HepG2 (cell line): Measurements from ENCODE around the gene EDAR. TPM values are rescaled to one million over a fixed set of nuclear protein-coding genes. Genes with fewer than 3 reads are reported as not detected.

Experiments used
- ATAC-seq: fragments of 200-7000 bp; cut with Tn5 transposase; 3 replicates; pipeline ENCODE4 v1.9.1; 2020; ENCODE audit warnings: mild to moderate bottlenecking, moderate library complexity
- BruUV-seq: library from RNA; stranded (reverse); fragments of 400-500 nt; replicated peaks from 2 replicates; lab custom pipeline; 2021; lab: Mats Ljungman, UMichigan
- CTCF ChIA-PET: fragments of 300-600 bp; formaldehyde crosslinking; extraction: SDS; loops from one replicate; lab custom pipeline; 2021; ENCODE audit warnings: low total read pairs, inconsistent platforms, low intra/inter-chr PET ratio; lab: Yijun Ruan, JAX
- POLR2A ChIA-PET: fragments of 350-600 bp; sonication (Branson Sonifier 250); formaldehyde crosslinking; loops from one replicate; lab custom pipeline; 2020; ENCODE audit warnings: antibody characterized with exemption, inconsistent platforms; lab: Yijun Ruan, JAX
- DNase-seq: peaks from one replicate; pipeline ENCODE4 v3.0.0-alpha.2; 2015; ENCODE audit warnings: low spot score
- FAIRE-seq: peaks from 3 replicates; lab custom pipeline; 2011; peaks lifted over from hg19 to GRCh38; lab: Jason Lieb, UNC
- H2AFZ ChIP-seq: one replicate; pipeline ENCODE4 v1.6.1; 2011; ENCODE audit warnings: low read length, inconsistent platforms
- H3K27ac ChIP-seq: fragments of 300-600 bp; 3 replicates; pipeline ENCODE4 v1.8.0; 2011; ENCODE audit warnings: mixed run types, mild to moderate bottlenecking, mixed read lengths, low read length, inconsistent platforms; ENCODE audit not compliant: insufficient read depth; ENCODE audit errors: extremely low read length
- H3K27me3 ChIP-seq, 2 experiments: fragments of 200-600 bp in 1 of 2; 2 replicates in 1 of 2; 3 replicates in 1 of 2; pipeline versions ENCODE4 v1.6.0 to v1.8.0; 2011; ENCODE audit warnings: low read length in 2 of 2, mild to moderate bottlenecking in 2 of 2, moderate library complexity in 2 of 2, inconsistent platforms in 1 of 2; ENCODE audit not compliant: insufficient read depth in 2 of 2, control insufficient read depth in 1 of 2
- H3K36me3 ChIP-seq, 2 experiments: fragments of 200-600 bp in 1 of 2; replicated peaks in 1 of 2; 2 replicates in 1 of 2; 3 replicates in 1 of 2; pipeline versions ENCODE4 v1.5.1 to v1.8.0; 2011; ENCODE audit warnings: low read length in 2 of 2, inconsistent platforms in 1 of 2; ENCODE audit not compliant: insufficient read depth in 2 of 2, control insufficient read depth in 1 of 2
- H3K4me1 ChIP-seq: 2 replicates; pipeline ENCODE4 v1.5.1; 2012; ENCODE audit warnings: low read length, inconsistent platforms; ENCODE audit not compliant: insufficient read depth
- H3K4me2 ChIP-seq: 2 replicates; pipeline ENCODE4 v1.6.0; 2011; ENCODE audit warnings: low read depth, low read length, inconsistent platforms
- H3K4me3 ChIP-seq, 3 experiments: fragments of 200-600 bp in 1 of 3; sonication (generic), shearing (Covaris generic) in 1 of 3; replicated peaks in 1 of 3; 2 replicates each; pipeline ENCODE4 v1.5.1; 2011 to 2016; ENCODE audit warnings: low read length in 3 of 3, inconsistent platforms in 2 of 3, low read depth in 2 of 3, mild to moderate bottlenecking in 2 of 3, control low read depth in 1 of 3, mixed read lengths in 1 of 3; ENCODE audit not compliant: insufficient read depth in 1 of 3
- H3K79me2 ChIP-seq: one replicate; pipeline ENCODE4 v1.6.1; 2011; ENCODE audit warnings: low read length, inconsistent platforms; ENCODE audit not compliant: insufficient read depth
- H3K9ac ChIP-seq: 2 replicates; pipeline ENCODE4 v1.6.0; 2011; ENCODE audit warnings: mild to moderate bottlenecking, low read depth, low read length, inconsistent platforms; ENCODE audit not compliant: insufficient read depth
- H3K9me3 ChIP-seq: 2 replicates; pipeline ENCODE4 v1.5.1; 2012; ENCODE audit warnings: mild to moderate bottlenecking, low read length
- H4K20me1 ChIP-seq: 2 replicates; pipeline ENCODE4 v1.6.0; 2011; ENCODE audit warnings: inconsistent platforms, mild to moderate bottlenecking, low read length, moderate library complexity; ENCODE audit not compliant: insufficient read depth
- MLLT10 ChIP-seq: sonication (generic); formaldehyde crosslinking; IDR thresholded peaks from 2 replicates; pipeline ENCODE4 v1.4.0; 2020; ENCODE audit warnings: missing genetic modification reagents
- NONO ChIP-seq, 2 experiments: fragments of 450-650 bp in 1 of 2; sonication (generic) in 1 of 2; formaldehyde crosslinking in 1 of 2; IDR thresholded peaks in 1 of 2; conservative IDR thresholded peaks in 1 of 2; 2 replicates each; pipeline versions ENCODE4 v1.6.1 to v1.8.0; 2017 to 2022; ENCODE audit warnings: mild to moderate bottlenecking in 1 of 2, missing genetic modification reagents in 1 of 2, moderate library complexity in 1 of 2
- SKIL ChIP-seq: sonication (generic); formaldehyde crosslinking; IDR thresholded peaks from 2 replicates; pipeline ENCODE4 v1.8.0; 2022; ENCODE audit warnings: missing genetic modification reagents, mild to moderate bottlenecking, moderate library complexity, borderline replicate concordance
- ZNF749 ChIP-seq: sonication (generic); formaldehyde crosslinking; IDR thresholded peaks from 2 replicates; pipeline ENCODE4 v1.8.0; 2022; ENCODE audit warnings: mild to moderate bottlenecking, missing genetic modification reagents, moderate library complexity, borderline replicate concordance
- ZNF790 ChIP-seq: sonication (generic); formaldehyde crosslinking; IDR thresholded peaks from 2 replicates; pipeline ENCODE4 v1.8.0; 2022; ENCODE audit warnings: missing genetic modification reagents, mild to moderate bottlenecking, borderline replicate concordance
- ZSCAN20 ChIP-seq: sonication (generic); formaldehyde crosslinking; IDR thresholded peaks from 2 replicates; pipeline ENCODE4 v1.4.0; 2020; ENCODE audit warnings: missing genetic modification reagents, mild to moderate bottlenecking, borderline replicate concordance
- WGBS: methylation state at CpG from one replicate; pipeline ENCODE4 v1.1.6; 2017; ENCODE audit warnings: low lambda C conversion rate; 5-methylcytosine and 5-hydroxymethylcytosine counted together
- in situ Hi-C: cut with HindIII; loops from 2 replicates; pipeline ENCODE4 v1.10.0; 2017; ENCODE audit warnings: low pct_unique_long_range_greater_than_20kb; ENCODE audit not compliant: extremely low pct_ligation_motif_present
- intact Hi-C: fragments of 100-400 bp; cut with micrococcal nuclease; formaldehyde crosslinking; loops from one replicate; pipeline ENCODE4 v1.10.0; 2022; ENCODE audit not compliant: unreplicated experiment
- polyA plus RNA-seq, 8 experiments: library from polyadenylated mRNA; depleted of rRNA in 3 of 8; stranded (reverse) in 7 of 8; unstranded in 1 of 8; fragments of >200 nt; fragmentation: Illumina TruSeq in 4 of 8; extraction: Trizol in 4 of 8; gene quantifications; 2 replicates each; pipeline versions ENCODE4 v1.2.1 to v1.2.3, GENCODE V29; 2011 to 2016; ENCODE audit warnings: low read depth in 4 of 8, missing spikeins in 1 of 8, mixed read lengths in 1 of 8; ENCODE audit not compliant: insufficient read depth in 1 of 8
- total RNA-seq, 5 experiments: library from RNA; depleted of rRNA; stranded (reverse); fragments of >200 nt; fragmentation: Illumina TruSeq; extraction: Trizol; gene quantifications; 2 replicates each; pipeline ENCODE4 v1.2.3, GENCODE V29; 2016; ENCODE audit warnings: low read depth in 1 of 5
- TF ChIP-seq, protein P1 (sequence below): IDR thresholded peaks from 2 replicates; pipeline ENCODE4 v1.6.1; 2016
- TF ChIP-seq, protein P2 (sequence below): IDR thresholded peaks from 2 replicates; pipeline ENCODE4 v1.6.1; 2016

Gene EDAR
- total and polyA plus RNA-seq, 2 of the 13 experiments (the other 11 are each of a cell fraction or from before 2014, with no cell fraction given) = not detected

GRCh38 chr2:108925735-108926134 is 63.3 kb downstream of the EDAR start:
- no peak overlapping the region for H3K27ac ChIP-seq
- intact Hi-C loops = no loop called here
- BruUV-seq = no TSS peak
- no peak for TF ChIP-seq ZSCAN20
- TF ChIP-seq, all 625 proteins: peak for 0
- H2AFZ ChIP-seq = no peak overlapping the region
- no peaks in the 10 kb centered on the region for H3K9me3 ChIP-seq
- H3K4me3 ChIP-seq = no peak overlapping the region
- no peaks in the 10 kb centered on the region for H3K79me2 ChIP-seq
- 0 out of 2 replicates have a peak, but pooled peaks cover 6% of the 10 kb centered on the region for H3K4me1 ChIP-seq
- H3K4me2 ChIP-seq = no peak overlapping the region
- in situ Hi-C loops = loop anchor here (5.0 kb wide), 1 partner anchor 62 kb away; the partner anchor contains the start of gene EDAR
- H4K20me1 ChIP-seq = no peaks in the 10 kb centered on the region
- H3K36me3 ChIP-seq = no peaks in the 10 kb centered on the region
- FAIRE-seq (no peak), ATAC-seq (no peak), DNase-seq (no peak)
- POLR2A ChIA-PET = no interaction called here
- WGBS = 48% methylated on average over 8 of the region's 8 CpGs
- CTCF ChIA-PET = no interaction called here
- H3K27me3 ChIP-seq = peaks cover 7 to 64% of the 10 kb centered on the region in 2 experiments; a peak in 4 of 5 replicates
- H3K9ac ChIP-seq = no peak overlapping the region

DNA sequence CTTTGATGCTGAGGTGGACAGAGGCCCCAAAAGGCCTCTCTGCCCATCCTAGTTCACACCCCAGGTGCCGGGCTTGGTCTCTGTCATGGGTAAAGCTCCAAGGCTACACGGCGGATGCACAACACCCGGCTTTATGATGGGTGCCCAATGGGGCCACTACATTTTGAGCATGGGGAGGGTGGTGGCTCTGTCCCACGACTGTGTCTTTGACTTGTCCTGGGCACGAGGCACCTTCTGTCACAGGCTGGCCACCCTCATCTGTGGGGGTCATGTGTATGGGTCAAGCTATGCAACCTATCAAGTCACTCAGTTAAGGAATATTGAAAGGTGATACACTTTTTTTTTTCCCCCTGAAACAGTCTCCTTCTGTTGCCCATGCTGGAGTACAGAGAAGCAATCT is 63.7 kb downstream of the EDAR start:
- no peak for ATAC-seq
- TF ChIP-seq, protein P1, sequence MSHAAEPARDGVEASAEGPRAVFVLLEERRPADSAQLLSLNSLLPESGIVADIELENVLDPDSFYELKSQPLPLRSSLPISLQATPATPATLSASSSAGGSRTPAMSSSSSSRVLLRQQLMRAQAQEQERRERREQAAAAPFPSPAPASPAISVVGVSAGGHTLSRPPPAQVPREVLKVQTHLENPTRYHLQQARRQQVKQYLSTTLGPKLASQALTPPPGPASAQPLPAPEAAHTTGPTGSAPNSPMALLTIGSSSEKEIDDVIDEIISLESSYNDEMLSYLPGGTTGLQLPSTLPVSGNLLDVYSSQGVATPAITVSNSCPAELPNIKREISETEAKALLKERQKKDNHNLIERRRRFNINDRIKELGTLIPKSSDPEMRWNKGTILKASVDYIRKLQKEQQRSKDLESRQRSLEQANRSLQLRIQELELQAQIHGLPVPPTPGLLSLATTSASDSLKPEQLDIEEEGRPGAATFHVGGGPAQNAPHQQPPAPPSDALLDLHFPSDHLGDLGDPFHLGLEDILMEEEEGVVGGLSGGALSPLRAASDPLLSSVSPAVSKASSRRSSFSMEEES (CRISPR knock-in tag) = no peak
- TF ChIP-seq, protein P2, sequence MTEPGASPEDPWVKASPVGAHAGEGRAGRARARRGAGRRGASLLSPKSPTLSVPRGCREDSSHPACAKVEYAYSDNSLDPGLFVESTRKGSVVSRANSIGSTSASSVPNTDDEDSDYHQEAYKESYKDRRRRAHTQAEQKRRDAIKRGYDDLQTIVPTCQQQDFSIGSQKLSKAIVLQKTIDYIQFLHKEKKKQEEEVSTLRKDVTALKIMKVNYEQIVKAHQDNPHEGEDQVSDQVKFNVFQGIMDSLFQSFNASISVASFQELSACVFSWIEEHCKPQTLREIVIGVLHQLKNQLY (CRISPR knock-in tag) = no peak
- TF ChIP-seq NONO (IDR thresholded peaks at IDR 0.05) = no peak
- TF ChIP-seq NONO (CRISPR knock-in tag; conservative IDR thresholded peaks at IDR 0.05) = no peak
- TF ChIP-seq ZNF790 (CRISPR knock-in tag) = no peak
- no peak for TF ChIP-seq SKIL (CRISPR knock-in tag)
- TF ChIP-seq ZNF749 = no peak
- no peak for TF ChIP-seq MLLT10 (CRISPR knock-in tag)

More for the DNA sequence above, 63.7 kb downstream of the EDAR start:
- ChIA-PET POLR2A (no interaction called here), CTCF (no interaction called here)
- FAIRE-seq (no peak), DNase-seq (no peak)
- Histone ChIP-seq H3K9ac (no peak overlapping the region), H3K4me2 (no peak overlapping the region), H3K27me3 (peaks cover 7 to 64% of the 10 kb centered on the region in 2 experiments; a peak in 4 of 5 replicates), H3K4me1 (0 out of 2 replicates have a peak, but pooled peaks cover 6% of the 10 kb centered on the region), H3K4me3 (no peak overlapping the region), H3K9me3 (no peaks in the 10 kb centered on the region), H3K36me3 (no peaks in the 10 kb centered on the region), H3K27ac (no peak overlapping the region), H3K79me2 (no peaks in the 10 kb centered on the region), H4K20me1 (no peaks in the 10 kb centered on the region), H2AFZ (no peak overlapping the region)
- in situ Hi-C loops (loop anchor here (5.0 kb wide), 1 partner anchor 62 kb away; the partner anchor contains the start of gene EDAR), intact Hi-C loops (no loop called here)
- BruUV-seq = no TSS peak
- 31% methylated on average over 3 of the region's 6 CpGs for whole genome bisulfite sequencing
